NCI-H345 (cell line): ENCODE results near the gene CRELD2.
"Not testable (repeated sequence)": the region's sequence is repeated elsewhere in the genome, so short reads cannot be mapped to it uniquely, and the experiment has no call there.

Experiments used
- DNase-seq: peaks from one replicate; lab custom pipeline; 2025; lab: John Stamatoyannopoulos, UW

CRELD2 gene

DNA sequence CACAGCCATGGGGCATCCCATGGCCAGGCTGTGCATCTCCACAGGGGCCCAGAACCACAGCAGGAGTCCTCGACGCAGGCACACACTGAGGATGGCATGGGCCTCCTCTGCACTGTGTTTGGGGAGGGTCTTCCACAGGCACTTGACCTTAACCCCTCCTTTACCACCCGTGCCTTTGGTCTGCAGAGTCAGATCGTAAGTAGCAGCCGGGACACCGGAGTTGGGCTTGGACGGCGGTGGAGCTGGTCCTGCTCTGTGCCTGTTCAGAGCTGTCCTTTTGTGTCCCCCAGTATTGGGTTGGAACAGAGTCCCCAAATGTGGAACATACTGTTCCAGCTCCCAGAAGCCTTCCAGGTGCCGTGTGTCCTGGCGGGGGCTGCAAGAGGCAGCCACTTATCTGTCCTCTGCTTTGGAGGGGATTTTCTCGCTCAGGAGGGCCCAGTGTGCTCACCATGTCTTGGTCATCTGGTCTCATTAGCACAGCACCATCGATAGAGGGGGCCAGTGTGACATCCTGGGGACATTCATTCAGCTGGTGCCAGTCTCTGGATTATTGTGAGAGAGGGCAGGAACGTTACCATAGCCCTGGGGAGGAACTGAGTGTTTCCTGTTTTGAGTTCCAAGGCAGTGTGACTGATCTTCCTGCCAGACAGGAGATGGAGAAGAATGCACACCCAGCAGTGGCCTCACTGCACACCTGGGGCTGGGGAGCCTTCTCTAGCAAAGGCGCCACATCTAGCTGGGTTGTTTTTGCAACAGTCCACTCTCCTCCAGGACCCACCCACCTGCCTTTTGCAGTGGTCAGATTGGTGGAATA, 12.4 kb downstream of the CRELD2 start:
- DNase-seq: peak; percentile 38

DNA sequence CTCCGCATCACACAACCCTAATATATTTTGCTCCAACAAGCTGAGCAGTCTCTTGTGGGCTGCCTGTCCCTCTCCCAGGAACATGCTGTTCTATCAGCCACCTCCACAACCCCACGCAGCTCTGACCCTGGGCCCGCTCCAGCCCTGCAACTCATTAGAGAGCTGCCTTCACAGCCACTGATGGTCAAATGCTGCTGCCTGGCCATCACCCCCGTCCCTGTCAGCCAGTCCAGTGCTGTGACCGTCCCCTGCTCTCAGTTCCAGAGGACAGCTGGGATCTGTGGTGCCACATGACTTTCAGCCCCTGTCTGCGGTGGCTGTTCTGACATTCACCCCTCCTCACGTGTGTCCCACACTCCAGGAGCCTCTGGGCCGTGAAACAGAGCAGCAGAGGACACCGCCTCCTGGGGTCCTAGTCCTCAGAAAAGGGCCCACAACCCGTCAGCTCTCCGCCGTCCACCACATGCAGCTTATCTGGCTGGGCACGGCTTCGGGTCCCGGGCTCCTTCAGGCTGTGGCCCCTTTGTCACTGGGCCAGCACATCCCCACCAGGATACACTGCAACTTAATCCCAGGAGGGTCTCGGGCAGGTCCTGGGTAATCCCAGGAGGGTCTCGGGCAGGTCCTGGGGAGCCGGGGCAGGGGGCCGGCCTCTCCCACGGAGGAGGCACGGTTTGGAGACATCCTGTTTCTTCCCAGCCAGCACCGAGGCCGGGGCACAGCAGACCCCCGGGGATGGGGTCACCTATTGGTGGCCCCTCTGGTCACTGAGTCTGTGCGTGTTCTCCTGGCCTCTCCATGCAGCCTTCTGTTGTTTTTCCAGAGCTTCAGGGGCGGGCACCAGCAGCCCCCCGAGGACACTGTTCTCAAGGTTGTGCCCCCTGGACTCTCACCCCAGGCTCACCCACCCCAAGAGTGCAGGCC, 15.1 kb downstream of the CRELD2 start:
- no peak for DNase-seq

DNA sequence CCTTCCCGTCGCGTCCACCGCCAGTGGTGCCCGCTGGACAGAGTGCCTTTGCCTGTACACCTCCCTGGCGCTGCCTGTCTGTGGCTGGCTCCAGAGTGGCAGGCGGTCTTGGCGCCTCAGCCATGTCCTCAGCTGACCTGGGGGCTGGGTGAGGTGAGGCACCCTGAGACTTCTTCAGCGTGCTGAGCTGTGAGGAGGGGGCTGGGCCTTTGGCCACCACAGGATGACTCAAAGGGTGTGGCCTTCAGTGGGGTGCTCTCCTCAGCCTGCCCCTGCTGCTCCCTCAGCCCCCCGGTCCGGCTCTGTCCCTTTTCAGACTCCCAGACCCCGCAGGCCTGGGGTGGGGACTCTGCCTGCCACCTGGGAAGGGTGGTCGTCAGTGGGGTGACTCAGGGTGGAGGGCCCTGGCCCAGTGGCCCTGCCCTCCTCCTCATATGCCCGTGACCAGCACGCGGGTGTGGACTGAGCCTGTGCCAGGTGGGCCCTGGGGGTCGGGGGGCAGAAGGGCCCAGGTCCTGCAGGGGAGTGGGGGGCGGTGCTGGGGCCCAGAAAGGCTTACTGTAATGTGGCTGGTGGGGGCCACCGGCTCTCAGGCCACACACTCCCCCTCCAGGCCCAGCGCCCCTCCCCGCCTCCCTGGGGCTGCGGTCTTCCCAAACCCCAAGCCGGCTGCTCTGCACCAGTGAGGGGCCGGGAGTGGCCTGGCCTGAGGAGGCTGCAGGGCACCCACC, 15.9 kb downstream of the CRELD2 start:
- DNase-seq: no peak

DNA sequence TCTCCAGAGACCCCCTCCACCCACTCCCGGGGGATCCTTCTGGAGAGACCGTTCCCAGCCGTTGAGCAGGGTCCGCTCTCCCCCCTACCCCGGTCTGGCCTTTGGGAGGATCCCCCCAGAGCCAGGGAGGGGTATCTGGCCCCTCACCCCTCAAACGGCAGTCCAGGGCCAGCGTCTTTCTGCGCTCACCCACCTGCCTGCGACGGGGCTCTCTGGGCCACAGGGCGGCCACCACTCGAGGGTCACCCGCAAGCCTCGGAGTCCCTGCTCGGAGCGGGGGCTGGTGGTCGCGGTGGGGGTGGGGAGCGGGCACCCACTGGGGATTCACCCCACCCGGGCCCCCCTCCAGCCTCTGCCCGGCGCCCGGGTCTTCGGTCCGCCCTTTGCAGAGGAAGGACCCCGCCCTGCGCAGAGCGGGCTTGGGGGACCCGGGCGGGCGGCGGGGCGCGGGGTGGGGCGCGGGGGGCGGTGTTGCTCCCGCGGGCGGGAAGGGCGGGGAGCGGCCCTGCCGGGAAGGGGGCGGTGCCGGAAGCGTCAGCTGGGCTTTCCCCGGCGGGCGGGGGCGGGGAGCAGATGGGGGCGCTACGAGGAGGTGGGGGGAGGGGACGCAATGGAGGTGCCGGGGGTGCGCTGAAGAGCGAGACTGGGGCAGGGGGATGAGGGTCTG, 16.6 kb downstream of the CRELD2 start:
- DNase-seq: no peak

DNA sequence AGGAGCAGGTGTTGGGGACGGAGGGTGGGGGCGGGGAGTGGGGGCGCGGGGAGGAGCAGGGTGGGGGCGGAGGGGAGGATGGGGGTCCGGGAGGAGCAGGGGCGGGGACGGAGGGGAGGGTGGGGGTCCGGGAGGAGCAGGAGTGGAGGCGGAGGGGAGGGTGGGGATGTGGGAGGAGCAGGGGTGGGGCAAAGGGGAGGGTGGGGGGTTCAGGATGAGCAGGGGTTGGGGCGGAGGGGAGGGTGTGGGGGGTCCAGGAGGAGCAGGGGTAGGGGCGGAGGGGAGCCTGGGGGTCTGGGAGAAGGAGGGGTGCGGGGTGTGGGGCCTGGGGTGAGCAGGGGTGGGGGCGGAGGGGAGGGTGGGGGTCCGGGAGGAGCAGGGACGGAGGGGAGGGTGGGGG, 17.1 kb downstream of the CRELD2 start:
- DNase-seq: no peak

DNA sequence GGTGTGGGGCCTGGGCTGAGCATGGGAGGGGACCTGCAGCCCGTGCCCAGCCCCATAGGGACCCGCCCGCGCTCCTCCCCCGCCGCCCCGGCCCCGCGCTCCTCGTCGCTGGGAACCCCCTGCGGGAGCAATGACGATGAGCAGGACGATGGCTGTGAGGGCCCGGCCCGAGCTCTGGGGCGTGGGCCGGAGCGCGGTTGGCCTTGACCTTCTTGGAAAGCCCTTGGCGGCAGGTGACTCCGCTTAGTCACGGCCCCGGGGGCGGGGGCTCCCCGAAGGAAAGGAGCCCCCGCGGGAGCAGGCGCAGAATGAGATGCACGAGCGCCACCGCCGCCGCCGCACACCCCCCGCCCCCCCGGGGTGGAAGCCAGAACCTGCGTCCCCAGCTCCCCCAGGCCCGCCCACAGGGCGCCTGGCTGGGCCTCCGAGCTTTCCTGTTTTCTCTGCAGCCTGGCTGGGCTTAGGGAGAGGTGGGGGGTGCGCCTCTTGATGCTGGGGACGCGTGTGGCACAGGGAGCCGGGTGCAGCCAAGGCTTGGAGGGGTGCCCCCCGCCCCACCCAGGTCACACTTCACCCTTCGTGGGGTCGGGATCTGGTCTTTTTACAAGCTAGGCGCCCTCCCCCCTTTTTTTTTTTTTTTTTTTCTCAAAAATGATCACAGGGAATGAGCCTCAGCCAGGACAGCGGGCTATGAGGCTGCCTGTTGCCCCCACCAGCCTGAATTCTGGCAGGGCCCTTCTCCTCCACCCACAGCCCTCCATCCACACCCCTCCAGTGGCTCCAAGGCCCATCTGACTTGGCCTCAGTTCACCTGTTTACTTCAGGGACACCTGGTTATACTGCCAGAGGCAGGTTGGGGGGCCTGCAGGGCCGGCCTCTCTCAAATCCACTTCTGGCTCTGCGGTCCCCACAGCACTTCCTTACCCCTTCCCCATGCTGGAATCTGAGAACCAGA, 17.9 kb downstream of the CRELD2 start:
- peak; percentile 57 for DNase-seq

DNA sequence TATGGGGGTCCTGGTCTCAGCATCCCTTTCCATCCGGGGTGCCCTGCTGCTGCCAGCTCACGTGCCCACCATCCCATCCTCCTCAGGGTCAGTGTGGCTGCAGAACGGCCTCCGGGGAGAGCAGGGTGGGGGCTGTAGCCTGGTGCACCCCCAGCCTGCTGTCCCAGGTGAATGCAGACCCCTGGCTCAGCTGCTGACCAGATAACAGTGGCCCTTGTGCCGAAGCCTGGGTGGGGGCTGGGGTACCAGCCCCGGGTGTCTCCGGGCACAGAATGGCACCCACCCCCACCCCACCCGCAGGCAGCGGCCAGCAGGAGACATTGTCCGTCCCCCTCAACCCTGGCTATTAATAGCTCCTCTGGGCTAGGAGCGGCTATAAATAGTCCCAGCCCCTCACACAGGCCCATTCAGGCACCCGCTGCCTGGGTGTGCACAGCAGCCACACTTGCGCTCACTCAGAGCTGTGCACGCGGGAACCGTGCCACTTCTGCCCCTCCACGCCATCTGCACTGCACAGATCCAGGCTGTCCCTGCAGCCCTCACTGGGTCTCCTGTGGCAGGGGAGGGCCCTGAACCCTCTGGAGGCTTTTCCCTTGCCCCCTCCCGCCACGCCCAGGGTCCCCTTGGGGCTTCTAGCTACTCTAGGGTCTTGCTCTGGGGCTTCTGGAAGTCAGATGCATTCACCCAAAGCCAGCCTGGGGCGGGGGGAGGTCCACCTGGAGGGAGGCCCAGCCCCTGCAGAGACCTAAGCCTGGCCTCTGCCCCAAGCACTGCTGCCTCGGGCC, 18.7 kb downstream of the CRELD2 start:
- no peak for DNase-seq

DNA sequence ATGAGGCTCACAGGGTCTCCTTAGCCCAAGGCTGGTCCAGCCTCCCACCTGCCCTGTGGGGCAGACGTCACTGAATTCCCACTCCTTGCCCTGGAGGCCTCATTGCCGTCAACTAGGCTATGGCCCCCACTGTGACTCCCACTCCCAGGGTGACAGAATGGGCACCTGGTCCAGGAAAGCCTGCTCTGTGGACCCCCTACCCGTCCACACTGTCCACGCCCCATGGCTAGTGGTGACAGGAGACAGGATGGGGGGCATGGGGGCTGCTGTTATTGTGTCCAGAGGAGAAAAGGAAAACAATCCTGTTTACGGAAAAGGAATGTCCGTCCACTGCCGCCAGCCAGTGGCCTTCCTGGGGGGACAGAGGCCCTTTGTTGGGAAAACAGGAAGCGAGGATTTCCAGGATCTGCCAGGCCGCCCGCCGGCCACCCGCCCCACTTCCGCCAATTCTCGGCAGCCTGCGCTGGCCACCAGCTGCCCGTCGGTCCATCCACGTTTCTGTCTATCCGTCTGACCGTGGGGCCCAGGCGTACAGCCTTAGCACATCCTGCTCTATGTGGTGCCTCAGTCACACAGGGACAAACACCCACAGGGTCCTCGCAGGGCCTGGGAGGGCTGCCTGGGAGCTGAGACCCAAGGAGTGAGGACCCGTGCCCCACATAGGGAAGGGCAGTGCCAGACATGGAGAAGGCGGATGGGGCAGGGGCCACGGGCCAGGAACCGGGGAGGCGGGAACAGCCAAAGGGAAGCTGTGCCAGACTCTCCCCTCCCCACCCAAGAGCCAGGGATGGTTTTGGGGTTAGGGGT, 19.5 kb downstream of the CRELD2 start:
- DNase-seq: no peak

DNA sequence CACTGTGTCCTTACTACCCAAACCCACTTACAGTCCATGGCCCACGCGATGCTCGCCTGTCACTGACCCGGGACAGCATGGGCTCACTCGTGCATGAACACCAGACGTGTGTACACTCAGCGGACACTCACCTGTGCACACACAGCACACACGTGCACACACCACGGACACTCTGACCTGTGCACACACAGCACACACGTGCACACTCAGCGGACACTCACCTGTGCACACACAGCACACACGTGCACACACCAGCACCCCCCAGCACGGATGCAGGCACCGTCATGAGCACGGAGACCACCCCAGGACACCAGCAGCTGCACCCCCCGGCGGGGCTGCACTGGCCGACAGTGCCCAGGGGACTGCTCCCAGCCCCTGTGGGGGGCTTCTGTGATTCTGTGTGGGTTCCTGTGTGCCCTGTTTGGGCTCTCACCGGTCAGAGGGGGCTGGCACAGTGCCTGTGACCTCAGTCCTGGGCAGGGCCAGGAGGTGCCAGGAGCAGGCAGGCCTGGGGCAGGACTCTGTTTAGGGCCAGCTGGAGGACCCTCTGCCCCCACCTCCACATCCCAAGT, 20.2 kb downstream of the CRELD2 start:
- DNase-seq: no peak

DNA sequence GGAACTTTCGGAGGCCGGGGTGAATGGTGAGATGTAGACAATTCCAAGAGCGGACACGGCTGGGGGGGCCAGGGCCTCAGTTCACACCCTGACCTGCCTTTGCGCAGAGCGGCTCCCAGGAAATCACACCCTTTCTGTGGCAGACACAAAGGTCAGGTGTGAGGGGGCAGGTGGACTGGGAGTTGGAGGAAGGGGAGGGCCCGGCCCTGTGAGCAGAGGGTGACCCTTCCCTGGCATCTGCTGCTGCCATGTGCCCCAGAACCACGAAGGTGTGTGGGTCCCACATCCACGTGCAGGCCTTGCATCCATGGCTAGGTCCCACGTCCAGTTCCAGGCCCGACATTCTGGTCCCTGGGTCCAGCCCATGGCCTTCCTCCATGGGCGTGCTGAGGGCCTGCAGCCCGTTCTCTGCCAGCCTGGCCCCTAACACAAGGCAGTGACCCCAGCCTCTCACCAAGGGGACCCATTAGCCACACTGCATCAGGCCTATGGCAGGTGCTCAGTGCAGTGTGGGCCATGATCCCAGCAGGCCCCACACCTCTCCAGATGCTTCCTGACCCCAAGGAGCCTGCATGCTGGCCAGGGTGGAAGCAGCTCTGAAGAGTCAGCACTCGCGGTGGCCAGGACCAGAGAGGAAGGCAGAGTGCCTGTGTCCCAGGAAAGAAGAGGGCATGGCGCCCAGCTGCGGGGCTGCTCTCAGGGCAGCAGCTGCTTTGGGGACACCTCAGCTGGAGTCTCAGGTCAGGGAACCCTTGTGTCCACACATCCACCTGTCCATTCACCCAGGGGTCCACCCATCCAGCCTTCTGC, 23.3 kb downstream of the CRELD2 start:
- DNase-seq: no peak

DNA sequence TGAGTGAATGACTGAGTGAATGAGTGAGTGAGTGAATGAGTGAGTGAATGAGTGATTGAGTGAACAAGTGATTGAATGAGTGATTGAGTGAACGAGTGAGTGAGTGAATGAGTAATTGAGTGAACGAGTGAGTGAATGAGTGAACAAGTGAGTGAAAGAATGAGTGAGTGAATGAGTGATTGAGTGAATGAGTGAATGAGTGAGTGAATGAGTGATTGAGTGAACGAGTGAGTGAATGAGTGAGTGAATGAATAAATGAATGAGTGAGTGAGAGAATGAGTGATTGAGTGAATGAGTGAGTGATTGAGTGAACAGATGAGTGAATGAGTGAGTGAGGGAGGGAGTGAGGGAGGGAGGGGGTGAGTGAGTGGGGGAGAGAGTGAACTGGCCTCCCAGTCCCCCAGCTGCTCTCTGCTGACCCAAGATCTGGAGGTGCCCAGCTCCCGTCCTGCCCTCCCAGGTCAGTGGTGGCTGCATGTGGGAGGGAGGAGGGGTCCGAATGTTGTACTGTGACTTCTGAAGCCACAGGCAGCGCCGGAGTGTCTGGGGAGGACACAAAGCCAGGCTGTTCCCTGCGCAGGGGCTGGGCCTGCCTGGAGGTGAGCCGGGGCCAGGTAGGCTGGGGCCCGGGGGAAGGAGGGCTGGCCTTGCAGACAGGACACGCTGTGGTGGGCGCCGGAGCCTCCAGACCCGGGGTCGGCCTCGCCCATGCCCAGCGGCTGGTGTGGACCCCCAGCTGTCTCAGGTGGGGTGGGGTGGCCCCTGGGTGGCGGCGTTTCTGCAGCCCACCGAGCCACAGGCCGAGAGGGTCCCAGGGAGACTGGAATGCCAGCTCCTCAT, 24.4 kb downstream of the CRELD2 start:
- no peak for DNase-seq

DNA sequence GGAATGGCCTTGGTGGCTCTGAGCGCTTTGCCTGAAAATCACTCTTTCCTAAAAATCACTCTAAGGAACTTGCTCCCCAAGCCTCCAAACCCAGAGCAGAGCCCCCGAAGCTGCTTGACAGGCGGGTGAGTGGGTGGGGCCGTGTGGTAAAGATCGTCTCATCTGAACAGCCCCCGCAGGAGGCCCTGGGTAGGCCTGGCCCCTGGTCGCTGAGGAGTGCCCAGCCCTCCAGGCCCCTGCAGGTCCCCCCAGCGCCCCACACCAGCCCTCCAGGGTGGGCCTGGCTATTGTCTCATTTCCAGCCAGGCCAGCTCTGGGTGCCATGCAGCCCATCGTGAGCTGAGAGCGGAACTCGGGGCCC, 25.0 kb downstream of the CRELD2 start:
- DNase-seq: no peak

DNA sequence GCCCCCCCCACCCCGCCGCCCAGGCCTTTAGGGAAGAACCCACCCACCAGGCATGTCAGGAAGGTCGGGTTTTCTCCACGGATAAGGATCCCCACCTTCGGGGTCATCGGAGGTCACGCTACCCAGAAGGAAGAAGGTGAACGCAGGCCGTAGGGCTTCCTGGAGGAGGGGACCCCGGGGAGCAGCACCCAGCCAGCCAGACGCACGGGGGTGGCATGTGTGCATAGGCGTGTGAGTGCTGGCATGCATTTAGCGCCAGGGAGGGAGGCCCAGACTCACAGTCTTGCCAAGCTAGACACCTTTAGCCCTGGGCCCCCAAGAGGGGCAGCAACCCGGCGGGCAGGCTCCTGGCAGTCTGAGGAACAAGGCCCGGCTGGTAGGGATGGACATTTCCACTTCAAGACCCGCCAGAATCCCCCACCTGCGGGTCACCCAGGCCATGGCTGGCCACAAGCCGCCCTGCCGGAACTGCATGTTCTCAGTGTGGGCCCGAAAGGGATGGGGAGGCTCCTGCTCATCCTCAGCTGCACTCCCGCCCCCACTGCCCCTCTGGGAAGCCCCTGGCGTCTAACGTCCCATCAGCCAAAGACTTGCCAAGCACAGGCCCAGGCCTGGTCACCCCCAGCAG, 25.5 kb downstream of the CRELD2 start:
- no peak for DNase-seq

DNA sequence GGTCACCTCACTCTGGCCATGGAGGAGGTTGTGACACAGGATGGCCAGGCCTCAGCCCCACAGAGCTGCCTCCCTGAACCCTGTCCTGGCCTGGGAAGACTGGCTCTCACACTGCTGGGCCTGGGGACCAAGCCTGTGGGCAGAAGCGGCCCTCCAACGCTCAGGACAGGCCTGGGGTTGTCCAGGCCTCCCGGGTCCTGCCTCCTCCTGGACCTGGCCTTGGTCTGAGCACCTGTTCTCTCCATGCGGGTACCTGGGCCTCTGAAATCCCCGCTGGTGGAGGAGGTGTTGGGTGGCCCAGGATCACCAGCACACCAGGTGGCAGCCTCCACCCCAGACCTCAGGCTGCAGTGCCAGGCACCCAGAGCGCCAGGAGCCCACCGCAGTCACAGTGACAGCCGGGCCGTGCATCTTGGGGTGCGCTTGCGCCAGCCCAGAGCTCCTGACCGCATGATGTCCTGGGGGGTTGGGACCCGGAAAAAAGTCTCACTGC, 26.0 kb downstream of the CRELD2 start:
- no peak for DNase-seq

DNA sequence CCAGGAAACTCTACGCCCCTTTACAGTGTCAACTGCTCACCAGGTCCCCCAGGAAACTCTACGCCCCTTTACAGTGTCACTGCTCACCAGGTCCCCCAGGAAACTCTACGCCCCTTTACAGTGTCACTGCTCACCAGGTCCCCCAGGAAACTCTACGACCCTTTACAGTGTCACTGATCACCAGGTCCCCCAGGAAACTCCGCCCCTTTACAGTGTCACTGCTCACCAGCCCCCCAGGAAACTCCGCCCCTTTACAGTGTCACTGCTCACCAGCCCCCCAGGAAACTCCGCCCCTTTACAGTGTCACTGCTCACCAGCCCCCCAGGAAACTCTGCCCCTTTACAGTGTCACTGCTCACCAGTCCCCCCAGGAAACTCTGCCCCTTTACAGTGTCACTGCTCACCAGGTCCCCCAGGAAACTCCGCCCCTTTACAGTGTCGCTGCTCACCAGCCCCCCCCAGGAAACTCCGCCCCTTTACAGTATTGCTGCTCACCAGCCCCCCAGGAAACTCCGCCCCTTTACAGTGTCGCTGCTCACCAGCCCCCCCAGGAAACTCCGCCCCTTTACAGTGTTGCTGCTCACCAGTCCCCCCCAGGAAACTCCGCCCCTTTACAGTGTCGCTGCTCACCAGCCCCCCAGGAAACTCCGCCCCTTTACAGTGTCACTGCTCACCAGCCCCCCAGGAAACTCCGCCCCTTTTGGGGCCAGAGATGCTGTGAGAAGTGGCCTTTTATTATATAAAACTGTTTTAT, 26.8 kb downstream of the CRELD2 start:
- not testable (repeated sequence) for DNase-seq
